LNCaP clone FGC (cell line): ENCODE measurements around the gene TGFB1I1.

Experiments used
- DNase-seq: peaks from one replicate; pipeline ENCODE4 v3.0.0-alpha.2; 2011; ENCODE audit warnings: low read depth
- H3K4me3 ChIP-seq: 2 replicates; pipeline ENCODE4 v1.5.1; 2011; ENCODE audit warnings: mild to moderate bottlenecking, low read depth, low read length, control low read depth
- TF ChIP-seq, protein P1 (sequence below): IDR thresholded peaks from 2 replicates; pipeline ENCODE4 v1.5.1; 2012; ENCODE audit warnings: mild to moderate bottlenecking; ENCODE audit not compliant: control insufficient read depth, insufficient read depth; ENCODE audit errors: extremely low read depth

Gene TGFB1I1

DNA sequence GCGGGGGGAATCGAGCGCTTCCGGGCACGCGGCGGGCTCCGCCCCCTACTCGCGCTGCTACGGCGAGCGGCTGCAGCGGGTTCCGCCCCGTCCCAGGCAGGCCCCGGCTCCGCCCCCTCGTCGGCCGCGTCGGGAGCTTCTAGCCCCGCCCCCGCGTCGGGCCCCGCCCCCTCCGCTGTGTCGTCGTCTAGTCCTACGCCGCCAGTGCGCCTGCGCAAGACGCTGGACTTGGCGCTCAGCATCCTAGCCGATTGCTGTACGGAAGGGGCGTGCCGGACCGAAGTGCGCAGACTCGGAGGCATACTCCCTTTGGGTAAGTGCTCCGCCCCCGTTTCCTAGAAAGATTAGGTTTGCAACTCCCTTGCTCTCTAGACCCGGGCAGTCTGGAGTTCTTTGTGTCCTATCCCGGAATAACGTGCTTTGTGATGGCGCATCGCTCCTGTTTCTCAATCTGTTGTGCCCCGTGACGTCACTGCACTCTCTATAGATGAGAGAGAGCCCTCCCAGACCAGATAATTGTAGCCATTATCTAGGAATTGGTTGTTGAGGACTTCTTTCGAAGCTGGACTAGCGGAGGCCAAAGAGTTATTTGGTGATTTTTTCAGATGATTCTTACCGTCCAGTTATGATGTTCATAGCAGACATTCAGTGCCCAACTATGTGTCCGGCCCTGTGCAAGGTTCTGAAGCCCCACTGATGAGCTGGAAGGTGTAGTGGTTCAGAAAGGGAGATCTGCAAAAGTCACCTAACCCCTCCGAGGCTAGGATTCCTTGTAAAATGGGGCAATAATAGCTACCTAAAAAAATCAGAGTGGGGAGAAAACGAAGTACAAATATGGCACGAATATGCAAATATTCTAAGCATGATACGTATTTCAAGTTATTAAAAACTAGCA, 12.0 kb upstream of the TGFB1I1 start:
- H3K4me3 ChIP-seq, result peak overlapping the region; percentile 85
- peak; percentile 97 for DNase-seq
- TF ChIP-seq, protein P1, sequence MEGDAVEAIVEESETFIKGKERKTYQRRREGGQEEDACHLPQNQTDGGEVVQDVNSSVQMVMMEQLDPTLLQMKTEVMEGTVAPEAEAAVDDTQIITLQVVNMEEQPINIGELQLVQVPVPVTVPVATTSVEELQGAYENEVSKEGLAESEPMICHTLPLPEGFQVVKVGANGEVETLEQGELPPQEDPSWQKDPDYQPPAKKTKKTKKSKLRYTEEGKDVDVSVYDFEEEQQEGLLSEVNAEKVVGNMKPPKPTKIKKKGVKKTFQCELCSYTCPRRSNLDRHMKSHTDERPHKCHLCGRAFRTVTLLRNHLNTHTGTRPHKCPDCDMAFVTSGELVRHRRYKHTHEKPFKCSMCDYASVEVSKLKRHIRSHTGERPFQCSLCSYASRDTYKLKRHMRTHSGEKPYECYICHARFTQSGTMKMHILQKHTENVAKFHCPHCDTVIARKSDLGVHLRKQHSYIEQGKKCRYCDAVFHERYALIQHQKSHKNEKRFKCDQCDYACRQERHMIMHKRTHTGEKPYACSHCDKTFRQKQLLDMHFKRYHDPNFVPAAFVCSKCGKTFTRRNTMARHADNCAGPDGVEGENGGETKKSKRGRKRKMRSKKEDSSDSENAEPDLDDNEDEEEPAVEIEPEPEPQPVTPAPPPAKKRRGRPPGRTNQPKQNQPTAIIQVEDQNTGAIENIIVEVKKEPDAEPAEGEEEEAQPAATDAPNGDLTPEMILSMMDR, result no peak

DNA sequence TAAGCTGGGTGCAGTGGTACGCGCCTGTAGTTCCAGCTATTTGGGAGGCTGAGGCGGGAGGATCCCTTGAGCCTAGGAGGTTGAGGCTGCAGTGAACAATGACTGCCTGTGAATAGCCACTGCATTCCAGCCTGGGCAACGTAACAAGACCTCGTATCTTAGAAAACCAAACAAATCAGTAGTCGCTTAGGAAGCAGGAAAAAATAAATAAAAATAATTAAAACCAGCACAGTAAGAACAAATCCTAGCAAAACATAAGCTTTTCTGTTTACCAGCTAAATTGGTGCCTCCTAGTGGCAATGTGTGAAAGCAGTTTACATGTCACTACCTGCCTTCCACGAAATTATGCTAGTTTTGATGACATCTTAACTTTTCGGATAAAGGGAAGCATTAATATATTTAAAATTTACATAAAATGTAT, 11.4 kb upstream of the TGFB1I1 start:
- H3K4me3 ChIP-seq, result peak overlapping the region; percentile 50
- no peak for DNase-seq
- TF ChIP-seq, protein P1, result peak; percentile 79

DNA sequence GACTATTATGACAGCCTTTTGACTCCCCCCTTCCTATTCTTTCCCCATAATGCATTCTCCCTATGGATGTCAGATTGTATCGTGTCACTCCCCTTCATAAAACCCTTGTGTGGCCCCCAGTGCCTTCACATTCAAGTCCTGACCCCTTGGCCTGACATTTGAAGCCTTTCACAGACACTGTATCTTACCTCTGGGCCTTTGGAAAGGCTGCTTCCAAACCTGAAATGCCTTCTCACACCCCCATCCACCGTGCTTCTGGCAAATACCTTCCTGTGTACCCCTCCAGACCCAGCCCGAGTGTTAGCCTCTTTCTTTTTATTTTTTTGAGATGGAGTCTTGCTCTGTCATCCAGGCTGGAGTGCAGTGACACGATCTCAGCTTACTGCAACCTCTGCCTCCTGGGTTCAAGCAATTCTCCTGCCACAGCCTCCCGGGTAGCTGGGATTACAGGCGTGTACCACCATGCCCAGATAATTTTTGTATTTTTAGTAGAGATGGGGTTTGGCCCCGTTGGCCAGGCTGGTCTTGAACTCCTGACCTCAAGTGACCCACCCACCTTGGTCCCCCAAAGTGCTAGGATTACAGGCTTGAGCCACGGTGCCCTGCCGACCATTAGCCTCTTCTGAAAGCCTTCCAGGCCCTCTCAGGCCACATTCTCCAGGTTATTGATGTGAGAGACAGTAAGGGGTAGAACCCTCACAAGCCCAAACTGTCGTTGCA, 10.6 kb upstream of the TGFB1I1 start:
- H3K4me3 ChIP-seq, result no peak overlapping the region
- TF ChIP-seq, protein P1, result no peak
- no peak for DNase-seq

DNA sequence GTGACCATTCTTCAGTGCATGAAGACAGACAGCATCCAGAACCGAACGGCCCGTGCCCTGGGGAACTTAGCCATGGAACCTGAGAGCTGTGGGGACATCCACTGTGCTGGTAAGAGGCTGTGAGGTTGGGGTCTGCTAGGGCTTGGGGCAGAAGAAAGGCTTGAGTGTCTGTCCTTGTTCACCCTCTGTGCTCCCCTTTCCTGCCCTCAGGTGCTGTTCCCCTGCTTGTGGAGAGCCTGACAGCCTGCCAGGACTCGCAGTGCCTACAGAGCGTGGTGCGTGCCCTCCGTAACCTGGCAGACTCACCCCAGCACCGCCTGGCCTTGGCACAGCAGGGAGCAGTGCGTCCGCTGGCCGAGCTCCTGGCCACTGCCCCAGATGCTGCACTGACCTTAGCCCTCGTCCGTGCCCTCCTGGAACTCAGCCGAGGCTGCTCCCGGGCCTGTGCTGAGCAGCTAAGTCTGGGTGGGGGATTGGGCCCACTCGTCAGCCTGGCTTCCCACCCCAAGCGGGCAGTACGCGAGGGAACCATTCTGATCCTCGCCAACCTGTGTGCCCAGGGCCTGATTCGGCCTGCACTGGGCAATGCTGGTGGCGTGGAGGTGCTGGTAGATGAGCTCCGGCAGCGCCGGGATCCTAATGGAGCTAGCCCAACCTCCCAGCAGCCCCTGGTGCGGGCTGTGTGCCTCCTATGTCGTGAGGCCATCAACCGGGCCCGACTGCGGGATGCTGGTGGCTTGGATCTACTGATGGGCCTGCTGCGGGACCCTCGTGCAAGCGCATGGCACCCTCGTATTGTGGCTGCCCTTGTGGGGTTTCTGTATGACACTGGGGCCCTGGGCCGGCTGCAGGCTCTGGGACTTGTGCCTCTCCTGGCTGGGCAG, 9.8 kb upstream of the TGFB1I1 start:
- no peak overlapping the region for H3K4me3 ChIP-seq
- no peak for DNase-seq
- TF ChIP-seq, protein P1, result no peak

DNA sequence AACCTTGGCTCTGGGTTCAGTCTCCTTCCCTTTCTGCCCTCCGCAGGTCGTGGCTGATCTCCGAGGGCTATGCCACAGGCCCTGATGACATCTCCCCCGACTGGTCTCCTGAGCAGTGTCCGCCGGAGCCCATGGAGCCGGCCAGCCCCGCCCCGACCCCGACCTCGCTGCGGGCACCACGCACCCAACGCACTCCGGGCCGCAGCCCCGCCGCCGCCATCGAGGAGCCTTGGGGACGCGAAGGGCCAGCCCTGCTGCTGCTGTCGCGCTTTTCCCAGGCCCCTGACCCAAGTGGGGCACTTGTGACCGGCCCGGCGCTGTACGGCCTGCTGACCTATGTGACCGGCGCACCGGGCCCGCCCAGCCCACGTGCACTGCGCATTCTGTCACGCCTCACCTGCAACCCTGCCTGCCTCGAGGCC, 7.6 kb upstream of the TGFB1I1 start:
- H3K4me3 ChIP-seq, result no peak overlapping the region
- TF ChIP-seq, protein P1, result no peak
- DNase-seq, result no peak

DNA sequence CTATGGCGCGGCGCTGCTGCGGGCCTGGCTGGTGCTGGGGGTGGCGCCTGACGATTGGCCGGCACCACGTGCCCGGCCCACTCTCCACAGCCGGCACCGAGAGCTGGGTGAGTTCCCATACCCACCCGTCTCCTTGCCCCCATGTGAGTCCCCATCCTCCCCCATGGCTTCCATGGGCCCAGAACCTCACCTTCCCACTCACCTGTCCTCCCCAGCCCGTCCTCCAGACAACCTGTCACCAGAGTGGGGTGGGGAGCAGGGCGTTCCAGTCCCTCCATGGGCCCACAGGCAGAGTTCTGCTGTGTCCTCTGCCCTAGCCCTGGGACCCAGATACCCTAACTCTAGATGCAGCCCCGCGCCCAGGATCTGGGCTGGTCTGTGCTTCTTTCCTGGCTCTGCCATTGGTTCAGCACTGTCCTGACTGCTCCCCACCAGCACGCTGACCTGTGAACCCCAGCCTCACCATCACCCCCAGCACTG, 7.1 kb upstream of the TGFB1I1 start:
- no peak for DNase-seq
- no peak overlapping the region for H3K4me3 ChIP-seq
- TF ChIP-seq, protein P1, result no peak
